Epithelial cell of proximal tubule (primary cell): Measurements from ENCODE around the gene DHRS1. TPM values are rescaled to one million over a fixed set of nuclear protein-coding genes. Genes with fewer than 3 reads are reported as not detected.

ENCODE experiments used
- DNase-seq: peaks from one replicate; pipeline ENCODE4 v3.0.0-alpha.2; 2011; ENCODE audit warnings: low read depth
- H3K4me3 ChIP-seq: 2 replicates; pipeline ENCODE4 v1.5.1; 2011; ENCODE audit warnings: low read depth, mild to moderate bottlenecking, low read length
- total RNA-seq: library from RNA; depleted of rRNA; stranded (reverse); fragments of >200 nt; gene quantifications from 2 replicates; pipeline ENCODE4 v1.2.3, GENCODE V29; 2015
- TF ChIP-seq, protein P1 (sequence below): conservative IDR thresholded peaks from 2 replicates; pipeline ENCODE4 v1.5.1; 2012; ENCODE audit warnings: low read depth, mild to moderate bottlenecking, low read length

Gene DHRS1
- total RNA-seq, 1 donor from 2014 or later = 25.7 TPM

DNA sequence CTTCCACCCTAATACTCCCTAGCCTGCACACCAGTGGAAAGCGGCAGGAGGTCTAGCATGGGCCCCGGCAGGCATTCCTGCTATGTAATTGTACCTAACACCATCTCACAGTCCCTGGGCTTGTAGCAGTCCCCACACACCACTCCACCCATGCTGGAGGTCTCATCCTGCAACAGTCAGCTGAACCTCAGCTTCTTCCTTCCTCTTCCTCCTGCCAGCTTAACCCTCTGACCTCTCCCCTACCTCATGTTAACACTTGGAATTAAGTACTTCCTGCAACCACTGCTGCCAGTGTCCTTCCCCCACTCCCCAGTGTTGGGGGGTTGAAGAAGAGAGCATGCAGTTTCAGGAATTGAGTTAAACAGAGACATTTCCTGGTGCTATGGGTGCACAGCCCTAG is 27.7 kb upstream of the DHRS1 start:
- no peak for DNase-seq
- H3K4me3 ChIP-seq = no peak overlapping the region
- TF ChIP-seq, protein P1, sequence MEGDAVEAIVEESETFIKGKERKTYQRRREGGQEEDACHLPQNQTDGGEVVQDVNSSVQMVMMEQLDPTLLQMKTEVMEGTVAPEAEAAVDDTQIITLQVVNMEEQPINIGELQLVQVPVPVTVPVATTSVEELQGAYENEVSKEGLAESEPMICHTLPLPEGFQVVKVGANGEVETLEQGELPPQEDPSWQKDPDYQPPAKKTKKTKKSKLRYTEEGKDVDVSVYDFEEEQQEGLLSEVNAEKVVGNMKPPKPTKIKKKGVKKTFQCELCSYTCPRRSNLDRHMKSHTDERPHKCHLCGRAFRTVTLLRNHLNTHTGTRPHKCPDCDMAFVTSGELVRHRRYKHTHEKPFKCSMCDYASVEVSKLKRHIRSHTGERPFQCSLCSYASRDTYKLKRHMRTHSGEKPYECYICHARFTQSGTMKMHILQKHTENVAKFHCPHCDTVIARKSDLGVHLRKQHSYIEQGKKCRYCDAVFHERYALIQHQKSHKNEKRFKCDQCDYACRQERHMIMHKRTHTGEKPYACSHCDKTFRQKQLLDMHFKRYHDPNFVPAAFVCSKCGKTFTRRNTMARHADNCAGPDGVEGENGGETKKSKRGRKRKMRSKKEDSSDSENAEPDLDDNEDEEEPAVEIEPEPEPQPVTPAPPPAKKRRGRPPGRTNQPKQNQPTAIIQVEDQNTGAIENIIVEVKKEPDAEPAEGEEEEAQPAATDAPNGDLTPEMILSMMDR = no peak

DNA sequence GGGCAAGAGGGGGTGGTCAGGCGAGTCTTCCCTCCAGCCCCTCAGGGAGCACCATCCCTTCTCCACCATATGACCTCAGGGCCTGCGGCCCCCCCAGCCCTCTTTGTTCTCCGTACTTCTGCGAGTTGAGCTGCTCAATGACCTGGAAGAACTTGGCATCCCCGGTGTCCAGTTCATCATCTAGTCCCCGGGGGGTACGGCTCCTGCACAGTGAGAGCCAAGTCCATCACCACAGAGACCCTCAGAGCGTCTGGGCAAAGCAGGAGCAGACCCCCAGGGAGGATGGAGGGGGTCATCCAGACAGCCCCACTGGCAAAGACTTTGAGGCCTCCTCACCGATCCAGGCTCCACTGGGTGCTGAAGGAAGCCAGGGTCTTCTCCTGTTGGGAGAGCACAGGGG is 26.4 kb upstream of the DHRS1 start:
- no peak overlapping the region for H3K4me3 ChIP-seq
- TF ChIP-seq, protein P1 = no peak
- DNase-seq = no peak

DNA sequence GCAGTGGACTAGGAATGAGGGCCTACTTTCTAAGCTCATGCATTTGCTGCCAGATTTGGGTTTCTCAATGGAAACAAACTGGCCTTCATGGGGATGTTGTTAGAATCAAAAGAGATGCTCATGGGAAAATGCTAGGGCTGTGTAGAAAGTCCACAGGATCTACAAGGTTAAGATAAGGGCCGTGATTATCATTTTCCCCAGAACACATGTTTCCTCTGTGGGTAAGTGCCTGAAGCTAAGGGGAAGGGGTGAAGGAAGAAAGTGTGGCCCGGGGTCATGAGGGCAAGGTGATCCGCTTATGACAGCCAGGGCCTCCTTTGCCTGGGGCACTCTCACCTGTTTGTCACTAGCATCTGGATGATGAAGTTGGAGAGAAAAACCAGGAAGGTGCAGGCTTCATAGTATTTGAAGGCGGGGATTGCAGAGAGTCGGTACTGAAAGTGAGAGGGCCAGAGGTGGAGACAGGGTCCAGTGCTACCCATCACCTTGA is 25.5 kb upstream of the DHRS1 start:
- DNase-seq = no peak
- TF ChIP-seq, protein P1 = no peak
- no peak overlapping the region for H3K4me3 ChIP-seq

DNA sequence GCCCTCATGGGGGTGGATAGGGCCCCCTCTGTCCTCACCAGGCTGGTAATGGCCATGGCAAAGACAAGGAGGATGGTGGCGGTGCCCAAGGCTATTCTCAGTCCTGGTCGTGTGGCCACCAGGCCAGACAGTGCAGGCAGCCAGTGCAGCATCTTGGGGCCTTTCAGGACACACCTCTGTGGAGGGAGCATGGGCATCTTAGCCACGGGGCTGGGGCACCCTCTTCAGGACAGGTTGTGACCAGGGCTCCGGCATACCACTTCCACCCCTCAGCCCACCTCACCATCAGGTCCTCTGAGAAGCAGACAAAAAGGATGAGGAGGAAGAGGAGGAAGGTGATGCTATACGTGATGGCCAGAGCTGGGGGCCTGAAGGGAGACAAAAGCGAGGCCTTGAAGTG is 24.4 kb upstream of the DHRS1 start:
- DNase-seq = no peak
- TF ChIP-seq, protein P1 = no peak
- H3K4me3 ChIP-seq = no peak overlapping the region

DNA sequence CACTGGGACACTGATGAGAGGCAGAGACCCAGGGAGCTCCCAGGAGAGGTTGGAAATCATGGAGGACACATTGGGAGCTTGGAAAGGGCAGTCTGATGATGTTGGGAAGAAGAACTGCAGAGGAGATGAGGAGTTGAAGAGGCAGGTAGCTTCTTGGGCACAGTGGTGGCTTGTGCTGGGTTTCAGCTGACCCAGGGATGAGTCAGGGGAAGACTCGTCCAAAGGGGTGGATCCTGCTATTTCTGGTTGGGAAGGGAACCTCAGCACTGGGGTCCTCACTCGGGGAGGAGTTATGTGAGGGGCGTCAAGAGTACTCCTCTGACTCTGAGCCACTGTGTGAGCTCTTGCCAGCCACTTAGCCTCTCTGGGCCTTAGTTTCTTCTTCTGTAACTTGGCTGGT is 23.8 kb upstream of the DHRS1 start:
- TF ChIP-seq, protein P1 = no peak
- DNase-seq = no peak

DNA sequence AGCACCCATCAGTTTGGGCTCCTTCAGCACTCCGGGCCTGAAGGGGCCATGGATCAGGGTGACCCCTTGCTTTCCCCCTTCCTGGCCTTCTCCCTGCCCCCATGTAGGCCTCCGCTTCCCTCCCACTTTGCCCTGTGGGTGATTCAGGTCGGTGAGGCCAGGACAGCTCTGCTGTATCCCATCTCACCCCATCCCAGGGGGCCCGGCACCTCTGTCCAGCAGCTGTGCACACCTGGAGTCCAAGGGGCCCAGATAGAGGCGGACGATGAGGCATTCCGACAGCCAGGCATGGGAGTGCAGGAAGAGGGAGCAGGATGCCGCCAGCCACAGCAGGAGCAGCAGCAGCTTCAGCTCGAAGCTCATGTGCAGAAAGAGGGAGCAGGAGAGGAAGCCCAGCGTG is 23.1 kb upstream of the DHRS1 start:
- TF ChIP-seq, protein P1 = no peak
- H3K4me3 ChIP-seq = no peak overlapping the region
- DNase-seq = no peak

More for the DNA sequence above, 23.8 kb upstream of the DHRS1 start:
- no peak overlapping the region for H3K4me3 ChIP-seq

DNA sequence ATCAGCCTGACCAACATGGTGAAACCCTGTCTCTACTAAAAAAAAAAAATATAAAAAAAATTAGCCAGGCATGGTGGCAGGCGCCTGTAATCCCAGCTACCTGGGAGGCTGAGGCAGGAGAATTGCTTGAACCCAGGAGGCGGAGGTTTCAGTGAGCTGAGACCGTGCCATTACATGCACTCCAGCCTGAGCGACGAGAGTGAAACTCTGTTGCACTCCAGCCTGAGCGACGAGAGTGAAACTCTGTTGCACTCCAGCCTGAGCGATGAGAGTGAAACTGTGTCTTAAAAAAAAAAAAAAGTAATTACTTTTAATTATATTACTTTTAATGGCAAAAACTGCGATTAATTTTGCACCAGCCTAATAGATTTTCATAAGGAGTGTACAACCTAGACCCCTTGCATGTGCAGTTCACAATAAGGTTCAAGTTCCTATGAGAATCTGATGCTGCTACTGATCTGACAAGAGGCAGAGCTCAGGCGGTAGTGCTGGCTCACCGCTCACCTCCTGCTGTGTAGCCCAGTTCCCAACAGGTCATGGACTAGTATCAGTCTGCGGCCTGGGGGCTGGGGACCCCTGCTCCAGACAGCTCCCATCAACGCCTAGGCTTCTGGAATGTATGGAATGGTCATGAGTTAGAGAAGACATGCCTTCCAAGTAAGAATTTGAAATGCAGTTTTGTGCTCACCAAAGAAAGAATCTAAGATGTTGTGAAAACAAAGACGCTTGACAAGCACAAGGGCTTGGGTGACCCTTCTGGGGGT is 21.8 kb upstream of the DHRS1 start:
- DNase-seq = no peak
- TF ChIP-seq, protein P1 = no peak
- H3K4me3 ChIP-seq = no peak overlapping the region
